Progenitor cell of endocrine pancreas (in vitro differentiated cells): ENCODE measurements around the gene PIANP. TPM values are rescaled to one million over a fixed set of nuclear protein-coding genes. Genes with fewer than 3 reads are reported as not detected.

Experiments used
- DNase-seq: peaks from one replicate; pipeline ENCODE4 v3.0.0; 2021; ENCODE audit warnings: low spot score; ENCODE audit not compliant: unreplicated experiment
- H3K27ac Mint-ChIP-seq: 2 replicates; pipeline ENCODE4 v1.8.0; 2021; ENCODE audit warnings: mild to moderate bottlenecking, moderate library complexity, mixed read lengths
- H3K27me3 Mint-ChIP-seq: 2 replicates; pipeline ENCODE4 v1.8.0; 2021; ENCODE audit warnings: mixed read lengths
- H3K36me3 Mint-ChIP-seq: 2 replicates; pipeline ENCODE4 v1.8.0; 2022; ENCODE audit warnings: mixed read lengths; ENCODE audit not compliant: insufficient read depth
- H3K4me1 Mint-ChIP-seq: 2 replicates; pipeline ENCODE4 v1.8.0; 2021; ENCODE audit warnings: low read depth, mixed read lengths
- H3K4me3 Mint-ChIP-seq: 2 replicates; pipeline ENCODE4 v1.8.0; 2021; ENCODE audit warnings: low read depth, mild to moderate bottlenecking, moderate library complexity, mixed read lengths
- H3K9me3 Mint-ChIP-seq: 2 replicates; pipeline ENCODE4 v1.8.0; 2021; ENCODE audit warnings: low read depth, mixed read lengths
- CTCF ChIP-seq: fragments of 200-600 bp; sonication (generic); IDR thresholded peaks from one replicate; pipeline ENCODE4 v1.5.0; 2021; ENCODE audit warnings: antibody characterized with exemption, mild to moderate bottlenecking; ENCODE audit not compliant: unreplicated experiment
- total RNA-seq: library from RNA; stranded (reverse); gene quantifications from 2 replicates; pipeline ENCODE4 v1.2.1, GENCODE V29; 2021

PIANP gene
- total RNA-seq, 1 donor from 2014 or later = 2.4 TPM

DNA sequence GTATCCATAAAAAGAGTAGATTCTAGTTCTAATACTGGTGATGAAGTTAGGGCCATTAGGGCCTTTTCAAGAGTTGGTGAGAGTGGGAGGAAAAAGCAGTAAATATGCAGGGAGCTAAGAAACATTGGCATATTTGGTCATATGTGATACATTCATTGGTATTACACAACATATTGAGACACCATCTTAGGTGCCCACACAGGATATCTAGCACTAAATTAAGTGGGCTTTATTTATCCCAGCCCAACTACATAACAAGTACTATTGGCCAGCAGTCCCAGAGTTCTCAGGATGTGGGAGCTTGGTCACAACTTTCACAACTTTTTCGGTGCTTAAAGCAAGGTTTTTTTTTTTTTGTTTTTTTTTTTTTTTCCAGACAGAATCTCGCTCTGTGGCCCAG, 35.7 kb downstream of the PIANP start:
- peaks cover 13% of the 10 kb centered on the region for H3K4me1 Mint-ChIP-seq
- H3K36me3 Mint-ChIP-seq = peaks cover 22% of the 10 kb centered on the region
- peak overlapping the region; percentile 62 for H3K27ac Mint-ChIP-seq
- no peaks in the 10 kb centered on the region for H3K9me3 Mint-ChIP-seq
- no peaks in the 10 kb centered on the region for H3K27me3 Mint-ChIP-seq
- no peak for DNase-seq
- H3K4me3 Mint-ChIP-seq = no peak overlapping the region
- TF ChIP-seq CTCF = no peak

GRCh38 chr12:6662906-6663742, 37.5 kb downstream of the PIANP start, which contains the start of gene ING4:
TSS of gene ING4 (minus strand) at chr12:6663119. CDS start at chr12:6663101, 18 bp downstream.
- H3K27ac Mint-ChIP-seq = peak within 1 kb of the TSS; percentile 98
- peak within 1 kb of the TSS; percentile 91 for H3K4me3 Mint-ChIP-seq
- peak; percentile 95 for DNase-seq
- no peaks in the 10 kb centered on the region for H3K9me3 Mint-ChIP-seq
- H3K36me3 Mint-ChIP-seq = peaks cover 19% of the 10 kb centered on the region
- no peaks in the 10 kb centered on the region for H3K27me3 Mint-ChIP-seq
- TF ChIP-seq CTCF = no peak
- H3K4me1 Mint-ChIP-seq = peaks cover 13% of the 10 kb centered on the region

DNA sequence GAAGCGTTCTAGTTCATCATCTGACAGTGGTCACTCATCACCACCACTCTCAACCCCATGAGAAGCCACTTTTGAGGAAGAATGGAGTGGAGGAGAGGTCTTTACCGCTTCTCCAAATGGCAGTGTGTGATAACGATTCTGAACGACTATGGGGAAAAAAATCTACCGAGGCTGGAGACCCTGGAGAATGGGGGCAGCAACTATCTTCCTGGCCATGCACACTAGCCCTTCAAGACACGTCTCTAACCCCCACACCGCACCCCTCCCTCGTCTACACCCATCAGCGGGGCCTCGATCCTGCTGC, 38.1 kb downstream of the PIANP start:
- H3K36me3 Mint-ChIP-seq = peaks cover 14% of the 10 kb centered on the region
- DNase-seq = no peak
- H3K27me3 Mint-ChIP-seq = no peaks in the 10 kb centered on the region
- no peak for TF ChIP-seq CTCF
- H3K27ac Mint-ChIP-seq = peak overlapping the region; percentile 98
- no peaks in the 10 kb centered on the region for H3K9me3 Mint-ChIP-seq
- H3K4me3 Mint-ChIP-seq = peak overlapping the region; percentile 91
- H3K4me1 Mint-ChIP-seq = peaks cover 13% of the 10 kb centered on the region

- H3K27ac Mint-ChIP-seq = no peak overlapping the region
- peaks cover 38% of the 10 kb centered on the region for H3K36me3 Mint-ChIP-seq
- DNase-seq = no peak
- no peaks in the 10 kb centered on the region for H3K4me1 Mint-ChIP-seq
- no peaks in the 10 kb centered on the region for H3K9me3 Mint-ChIP-seq
- H3K4me3 Mint-ChIP-seq = no peak overlapping the region
- H3K27me3 Mint-ChIP-seq = no peaks in the 10 kb centered on the region
- no peak for TF ChIP-seq CTCF
These were observed 46.6 kb downstream of the PIANP start for GRCh38 chr12:6653987-6654386.

DNA sequence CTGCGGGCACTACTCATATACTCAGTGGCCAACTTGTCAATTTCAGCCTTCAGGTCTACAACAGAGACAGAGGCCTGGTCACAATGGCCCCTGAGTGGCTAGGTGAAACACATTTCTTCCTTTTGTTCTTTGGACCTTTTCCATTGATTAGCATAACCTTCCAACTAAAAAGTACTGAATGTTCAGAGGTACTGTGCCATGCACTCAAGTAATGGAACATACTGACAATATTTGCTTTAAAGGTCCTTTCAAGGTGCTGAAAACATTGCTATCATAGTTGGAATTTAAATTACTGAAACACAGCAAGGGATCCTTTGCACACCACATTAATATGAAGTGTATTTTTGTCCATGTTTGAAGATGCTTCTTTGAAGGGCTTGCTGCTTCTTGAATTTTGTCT, 47.3 kb downstream of the PIANP start:
- Mint-ChIP-seq H3K4me3 (no peak overlapping the region), H3K9me3 (no peaks in the 10 kb centered on the region), H3K36me3 (peaks cover 34% of the 10 kb centered on the region), H3K27ac (no peak overlapping the region), H3K27me3 (no peaks in the 10 kb centered on the region), H3K4me1 (no peaks in the 10 kb centered on the region)
- no peak for TF ChIP-seq CTCF
- DNase-seq = no peak
